Progenitor cell of endocrine pancreas (in vitro differentiated cells): ENCODE data around the gene SEC63. TPM values are rescaled to one million over a fixed set of nuclear protein-coding genes. Genes with fewer than 3 reads are reported as not detected.

Experiments
- DNase-seq: peaks from one replicate; pipeline ENCODE4 v3.0.0; 2021; ENCODE audit warnings: low spot score; ENCODE audit not compliant: unreplicated experiment
- H3K27ac Mint-ChIP-seq: 2 replicates; pipeline ENCODE4 v1.8.0; 2021; ENCODE audit warnings: mild to moderate bottlenecking, moderate library complexity, mixed read lengths
- H3K27me3 Mint-ChIP-seq: 2 replicates; pipeline ENCODE4 v1.8.0; 2021; ENCODE audit warnings: mixed read lengths
- H3K36me3 Mint-ChIP-seq: 2 replicates; pipeline ENCODE4 v1.8.0; 2022; ENCODE audit warnings: mixed read lengths; ENCODE audit not compliant: insufficient read depth
- H3K4me1 Mint-ChIP-seq: 2 replicates; pipeline ENCODE4 v1.8.0; 2021; ENCODE audit warnings: low read depth, mixed read lengths
- H3K4me3 Mint-ChIP-seq: 2 replicates; pipeline ENCODE4 v1.8.0; 2021; ENCODE audit warnings: low read depth, mild to moderate bottlenecking, moderate library complexity, mixed read lengths
- H3K9me3 Mint-ChIP-seq: 2 replicates; pipeline ENCODE4 v1.8.0; 2021; ENCODE audit warnings: low read depth, mixed read lengths
- CTCF ChIP-seq: fragments of 200-600 bp; sonication (generic); IDR thresholded peaks from one replicate; pipeline ENCODE4 v1.5.0; 2021; ENCODE audit warnings: antibody characterized with exemption, mild to moderate bottlenecking; ENCODE audit not compliant: unreplicated experiment
- total RNA-seq: library from RNA; stranded (reverse); gene quantifications from 2 replicates; pipeline ENCODE4 v1.2.1, GENCODE V29; 2021

The SEC63 gene
- total RNA-seq, 1 donor from 2014 or later = 112 TPM

- peaks cover 3% of the 10 kb centered on the region for H3K4me1 Mint-ChIP-seq
- H3K27me3 Mint-ChIP-seq = no peaks in the 10 kb centered on the region
- H3K9me3 Mint-ChIP-seq = no peaks in the 10 kb centered on the region
- no peak for TF ChIP-seq CTCF
- DNase-seq = no peak
- H3K36me3 Mint-ChIP-seq = no peaks in the 10 kb centered on the region
- H3K27ac Mint-ChIP-seq = no peak overlapping the region
- H3K4me3 Mint-ChIP-seq = no peak overlapping the region
Measured at GRCh38 chr6:107972413-107973096, 14.5 kb upstream of the SEC63 start.

- DNase-seq = no peak
- Mint-ChIP-seq H3K27me3 (no peaks in the 10 kb centered on the region), H3K4me1 (peaks cover 4% of the 10 kb centered on the region), H3K9me3 (no peaks in the 10 kb centered on the region), H3K27ac (no peak overlapping the region), H3K4me3 (no peak overlapping the region), H3K36me3 (no peaks in the 10 kb centered on the region)
- TF ChIP-seq CTCF = no peak
Measured at GRCh38 chr6:107971181-107971580, 13.2 kb upstream of the SEC63 start.

GRCh38 chr6:107970255-107970654 lies 12.2 kb upstream of the SEC63 start:
- Mint-ChIP-seq H3K27me3 (no peaks in the 10 kb centered on the region), H3K4me1 (peaks cover 6% of the 10 kb centered on the region), H3K36me3 (no peaks in the 10 kb centered on the region), H3K9me3 (no peaks in the 10 kb centered on the region), H3K4me3 (no peak overlapping the region), H3K27ac (no peak overlapping the region)
- TF ChIP-seq CTCF = no peak
- DNase-seq = no peak

- H3K4me1 Mint-ChIP-seq = peaks cover 6% of the 10 kb centered on the region
- no peak for TF ChIP-seq CTCF
- H3K27ac Mint-ChIP-seq = no peak overlapping the region
- H3K4me3 Mint-ChIP-seq = no peak overlapping the region
- H3K9me3 Mint-ChIP-seq = peaks cover 4% of the 10 kb centered on the region
- DNase-seq = no peak
- H3K27me3 Mint-ChIP-seq = no peaks in the 10 kb centered on the region
- H3K36me3 Mint-ChIP-seq = no peaks in the 10 kb centered on the region
Measured at GRCh38 chr6:107968081-107968480, 10.1 kb upstream of the SEC63 start.

GRCh38 chr6:107965746-107966145 lies 7.7 kb upstream of the SEC63 start:
- H3K27me3 Mint-ChIP-seq = no peaks in the 10 kb centered on the region
- no peaks in the 10 kb centered on the region for H3K36me3 Mint-ChIP-seq
- no peak for TF ChIP-seq CTCF
- no peak overlapping the region for H3K4me3 Mint-ChIP-seq
- H3K27ac Mint-ChIP-seq = no peak overlapping the region
- DNase-seq = no peak
- H3K4me1 Mint-ChIP-seq = peaks cover 3% of the 10 kb centered on the region
- peaks cover 4% of the 10 kb centered on the region for H3K9me3 Mint-ChIP-seq
